Measurements from ENCODE around the gene ENTHD1.

The ENTHD1 gene

DNA sequence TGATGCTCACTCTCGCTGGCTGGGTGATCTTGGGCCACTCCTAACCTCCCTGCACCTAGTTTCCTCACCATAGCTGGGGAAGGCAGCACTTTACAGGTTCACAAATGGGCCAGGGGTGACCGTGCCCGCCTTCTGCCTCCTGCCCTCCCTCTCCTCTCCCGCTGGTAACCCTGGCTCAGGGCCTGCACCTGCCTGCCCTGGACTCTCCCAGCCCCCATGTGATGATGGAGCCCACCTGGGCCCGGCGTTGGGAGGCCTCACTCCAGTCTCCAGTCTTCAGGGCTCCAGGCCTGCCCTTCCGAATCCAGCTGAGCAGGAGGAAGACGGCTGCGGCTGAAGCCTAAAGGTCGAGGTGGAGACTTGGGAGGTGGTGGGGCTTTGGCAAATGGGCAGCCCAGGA, 170.1 kb downstream of the ENTHD1 start:
- TF ChIP-seq CREB1 (IDR thresholded peaks at IDR 0.05; ENCODE audit: low read depth), result no peak
- no peak for TF ChIP-seq USF1 (IDR thresholded peaks at IDR 0.05)
- no peak for TF ChIP-seq REST (IDR thresholded peaks at IDR 0.05; ENCODE audit: low read depth)
- TF ChIP-seq NFIC (IDR thresholded peaks at IDR 0.05), result no peak
- TF ChIP-seq TEAD4 (IDR thresholded peaks at IDR 0.05), result no peak
- TF ChIP-seq YY1 (IDR thresholded peaks at IDR 0.05; ENCODE audit: low read depth), result no peak
- no peak for TF ChIP-seq ZBTB7A (IDR thresholded peaks at IDR 0.05; ENCODE audit: low read depth)
- TF ChIP-seq EGR1 (IDR thresholded peaks at IDR 0.05), result no peak
- TF ChIP-seq RAD21 (IDR thresholded peaks at IDR 0.05; ENCODE audit: low read depth), result no peak
- no peak for TF ChIP-seq FOXM1 (IDR thresholded peaks at IDR 0.05; ENCODE audit: borderline replicate concordance, low read depth)
- TF ChIP-seq EP300 (IDR thresholded peaks at IDR 0.05; ENCODE audit: borderline replicate concordance), result no peak
- no peak for TF ChIP-seq MAX (IDR thresholded peaks at IDR 0.05)

DNA sequence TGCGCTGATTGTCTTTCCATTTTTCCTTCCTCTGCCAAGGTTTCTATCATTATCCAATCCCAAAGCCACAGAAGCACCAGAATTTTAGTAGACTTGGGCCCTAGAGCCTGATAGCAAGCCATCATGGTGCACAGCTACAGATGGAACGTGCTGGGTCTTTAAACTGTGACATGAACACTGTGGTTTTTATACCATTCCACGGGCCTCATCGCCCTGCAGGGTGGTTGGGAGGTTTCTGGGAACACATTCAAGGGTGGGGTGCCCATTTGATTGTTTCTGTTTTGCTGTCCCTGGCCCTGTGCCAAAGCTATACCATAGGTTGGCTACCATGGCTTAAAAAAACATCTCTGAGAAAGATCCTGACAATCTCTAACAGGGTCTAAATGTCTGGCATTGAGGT, 171.1 kb downstream of the ENTHD1 start:
- TF ChIP-seq TEAD4 (IDR thresholded peaks at IDR 0.05) (no peak), CEBPB (IDR thresholded peaks at IDR 0.05) (no peak), TAF1 (IDR thresholded peaks at IDR 0.05; ENCODE audit: low read depth) (no peak), RAD21 (IDR thresholded peaks at IDR 0.05; ENCODE audit: low read depth) (no peak), USF1 (IDR thresholded peaks at IDR 0.05) (no peak), EGR1 (IDR thresholded peaks at IDR 0.05) (no peak), EP300 (IDR thresholded peaks at IDR 0.05; ENCODE audit: borderline replicate concordance) (no peak), NFIC (IDR thresholded peaks at IDR 0.05) (no peak)

DNA sequence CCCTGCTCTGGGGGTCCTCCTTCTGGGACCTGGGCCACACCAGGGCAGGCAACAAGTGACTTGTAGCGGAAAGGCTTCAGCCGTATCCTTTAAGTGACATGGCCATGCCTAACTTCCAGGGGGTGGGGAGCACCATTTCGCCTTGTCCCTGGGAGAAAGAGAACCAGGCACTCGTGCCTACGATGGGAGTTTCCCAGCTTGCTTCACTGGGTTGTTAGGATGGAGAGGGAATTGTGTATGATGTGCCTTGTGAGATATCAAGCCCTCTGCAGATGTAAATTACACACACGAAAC, 171.6 kb downstream of the ENTHD1 start:
- TF ChIP-seq FOXM1 (IDR thresholded peaks at IDR 0.05; ENCODE audit: borderline replicate concordance, low read depth) (no peak), YY1 (IDR thresholded peaks at IDR 0.05; ENCODE audit: low read depth) (no peak), ZBTB7A (IDR thresholded peaks at IDR 0.05; ENCODE audit: low read depth) (no peak), EP300 (IDR thresholded peaks at IDR 0.05; ENCODE audit: borderline replicate concordance) (no peak)

GRCh38 chr22:39721206-39722031, 172.1 kb downstream of the ENTHD1 start:
- no peak for TF ChIP-seq YY1 (IDR thresholded peaks at IDR 0.05; ENCODE audit: low read depth)
- no peak for TF ChIP-seq REST (IDR thresholded peaks at IDR 0.05; ENCODE audit: low read depth)
- no peak for TF ChIP-seq NFIC (IDR thresholded peaks at IDR 0.05)
- no peak for TF ChIP-seq MAX (IDR thresholded peaks at IDR 0.05)
- TF ChIP-seq CREB1 (IDR thresholded peaks at IDR 0.05; ENCODE audit: low read depth), result no peak
- no peak for TF ChIP-seq FOXM1 (IDR thresholded peaks at IDR 0.05; ENCODE audit: borderline replicate concordance, low read depth)
- no peak for TF ChIP-seq USF1 (IDR thresholded peaks at IDR 0.05)
- TF ChIP-seq ZBTB7A (IDR thresholded peaks at IDR 0.05; ENCODE audit: low read depth), result no peak
- no peak for TF ChIP-seq EGR1 (IDR thresholded peaks at IDR 0.05)
- TF ChIP-seq EP300 (IDR thresholded peaks at IDR 0.05; ENCODE audit: borderline replicate concordance), result no peak
- no peak for TF ChIP-seq TEAD4 (IDR thresholded peaks at IDR 0.05)
- TF ChIP-seq RAD21 (IDR thresholded peaks at IDR 0.05; ENCODE audit: low read depth), result no peak
- TF ChIP-seq TAF1 (IDR thresholded peaks at IDR 0.05; ENCODE audit: low read depth), result no peak
- TF ChIP-seq CEBPB (IDR thresholded peaks at IDR 0.05), result no peak
- TF ChIP-seq TCF12 (IDR thresholded peaks at IDR 0.05; ENCODE audit: low read depth), result no peak

GRCh38 chr22:39719559-39720450, 173.8 kb downstream of the ENTHD1 start:
- TF ChIP-seq YY1 (IDR thresholded peaks at IDR 0.05; ENCODE audit: low read depth) (no peak), TAF1 (IDR thresholded peaks at IDR 0.05; ENCODE audit: low read depth) (no peak), CREB1 (IDR thresholded peaks at IDR 0.05; ENCODE audit: low read depth) (no peak), TCF12 (IDR thresholded peaks at IDR 0.05; ENCODE audit: low read depth) (no peak), FOXM1 (IDR thresholded peaks at IDR 0.05; ENCODE audit: borderline replicate concordance, low read depth) (no peak), USF1 (IDR thresholded peaks at IDR 0.05) (no peak), TEAD4 (IDR thresholded peaks at IDR 0.05) (no peak), MAX (IDR thresholded peaks at IDR 0.05) (no peak), CEBPB (IDR thresholded peaks at IDR 0.05) (no peak), RAD21 (IDR thresholded peaks at IDR 0.05; ENCODE audit: low read depth) (no peak), ZBTB7A (IDR thresholded peaks at IDR 0.05; ENCODE audit: low read depth) (no peak), NFIC (IDR thresholded peaks at IDR 0.05) (no peak)
